Measurements from ENCODE around the gene DTNB.

GRCh38 chr2:25701801-25702200 is 28.4 kb upstream of the DTNB start:
- TF ChIP-seq SPI1 (IDR thresholded peaks at IDR 0.05; ENCODE audit: low read depth, low read length): no peak
- TF ChIP-seq POLR2A (IDR thresholded peaks at IDR 0.05; ENCODE audit: low read depth, low read length): no peak
- TF ChIP-seq PAX5 (IDR thresholded peaks at IDR 0.05; ENCODE audit: insufficient read depth, low read length, severe bottlenecking): no peak
- TF ChIP-seq TAF1 (IDR thresholded peaks at IDR 0.05; ENCODE audit: low read depth, low read length): no peak
- TF ChIP-seq POLR2AphosphoS5 (IDR thresholded peaks at IDR 0.05; ENCODE audit: low read depth, low read length): no peak
- no peak for TF ChIP-seq POU2F2 (IDR thresholded peaks at IDR 0.05; ENCODE audit: low read depth, low read length)

Data from GM12891 (cell line).